ENCODE measurements around the gene FGF9. TPM values are rescaled to one million over a fixed set of nuclear protein-coding genes. Genes with fewer than 3 reads are reported as not detected.
A peak's percentile ranks its signal among the peaks of the same experiment; 100 is the strongest.

FGF9 gene
- total RNA-seq, 1 experiment from 2014 or later = 1.0 TPM

- Mint-ChIP-seq H3K9me3 (ENCODE audit: unreplicated experiment) (no peaks in the 10 kb centered on the region), H3K4me3 (ENCODE audit: unreplicated experiment) (no peak overlapping the region), H3K36me3 (ENCODE audit: insufficient read depth, unreplicated experiment) (no peaks in the 10 kb centered on the region), H3K4me1 (ENCODE audit: low read depth, unreplicated experiment) (peaks cover 2% of the 10 kb centered on the region), H3K27ac (ENCODE audit: unreplicated experiment) (no peak overlapping the region), H3K27me3 (ENCODE audit: insufficient read depth, unreplicated experiment) (no peaks in the 10 kb centered on the region)
- Histone ChIP-seq H3K4me1 (peaks cover 44% of the 10 kb centered on the region), H3K36me3 (ENCODE audit: control insufficient read depth, insufficient read depth, low read length) (no peaks in the 10 kb centered on the region), H3K4me3 (ENCODE audit: low read depth, low read length) (no peak overlapping the region), H3K9me3 (0 out of 2 replicates have a peak, but pooled peaks cover 3% of the 10 kb centered on the region), H3K27me3 (replicated peaks; ENCODE audit: control insufficient read depth, insufficient read depth, low read length) (no peaks in the 10 kb centered on the region)
- no peak for TF ChIP-seq CTCF (IDR thresholded peaks at IDR 0.05; ENCODE audit: insufficient read depth in 1 of 2, low read depth in 1 of 2, low read length in 1 of 2, severe bottlenecking in 1 of 2, unreplicated experiment in 1 of 2)
- POLR2A ChIA-PET = no interaction called here
- no peak for DNase-seq
- BruUV-seq (replicated peaks) = no TSS peak
- CTCF ChIA-PET = no interaction called here
- intact Hi-C loops (cut with micrococcal nuclease; ENCODE audit: unreplicated experiment) = loop anchor here (5.0 kb wide), 1 partner anchor 69 kb away; the partner anchor contains the start of gene FGF9
Measured at GRCh38 chr13:21741396-21741979, 70.6 kb downstream of the FGF9 start.

- Histone ChIP-seq H3K36me3 (ENCODE audit: control insufficient read depth, insufficient read depth, low read length) (no peaks in the 10 kb centered on the region), H3K4me3 (ENCODE audit: low read depth, low read length) (no peak overlapping the region), H3K4me1 (peaks cover 44% of the 10 kb centered on the region), H3K27me3 (replicated peaks; ENCODE audit: control insufficient read depth, insufficient read depth, low read length) (no peaks in the 10 kb centered on the region), H3K9me3 (0 out of 2 replicates have a peak, but pooled peaks cover 3% of the 10 kb centered on the region)
- intact Hi-C loops (cut with micrococcal nuclease; ENCODE audit: unreplicated experiment) = loop anchor here (1.0 to 5.0 kb wide), 4 partner anchors 10 to 95 kb away; partner anchors contain the start of gene FGF9
- peak; percentile 83 to 85 for DNase-seq
- TF ChIP-seq CTCF (IDR thresholded peaks at IDR 0.05; ENCODE audit: insufficient read depth in 1 of 2, low read depth in 1 of 2, low read length in 1 of 2, severe bottlenecking in 1 of 2, unreplicated experiment in 1 of 2) = no peak
- H3K4me1 Mint-ChIP-seq (ENCODE audit: low read depth, unreplicated experiment) = peaks cover 8% of the 10 kb centered on the region
- no peak overlapping the region for H3K4me3 Mint-ChIP-seq (ENCODE audit: unreplicated experiment)
- no peaks in the 10 kb centered on the region for H3K27me3 Mint-ChIP-seq (ENCODE audit: insufficient read depth, unreplicated experiment)
- no peaks in the 10 kb centered on the region for H3K36me3 Mint-ChIP-seq (ENCODE audit: insufficient read depth, unreplicated experiment)
- BruUV-seq (replicated peaks) = no TSS peak
- ChIA-PET POLR2A (no interaction called here), CTCF (interaction anchor here (0.6 kb wide), 1 partner anchor 63 kb away, joined by 4 read pairs; no protein-coding TSS in a partner anchor)
- no peaks in the 10 kb centered on the region for H3K9me3 Mint-ChIP-seq (ENCODE audit: unreplicated experiment)
- H3K27ac Mint-ChIP-seq (ENCODE audit: unreplicated experiment) = no peak overlapping the region
Measured at GRCh38 chr13:21742096-21742495, 71.2 kb downstream of the FGF9 start.

- no TSS peak for BruUV-seq (replicated peaks)
- ChIA-PET POLR2A (no interaction called here), CTCF (interaction anchor here (0.6 kb wide), 2 partner anchors 70 to 281 kb away, joined by 3 read pairs; no protein-coding TSS in a partner anchor)
- Mint-ChIP-seq H3K4me3 (ENCODE audit: unreplicated experiment) (no peak overlapping the region), H3K27ac (ENCODE audit: unreplicated experiment) (no peak overlapping the region), H3K27me3 (ENCODE audit: insufficient read depth, unreplicated experiment) (no peaks in the 10 kb centered on the region), H3K4me1 (ENCODE audit: low read depth, unreplicated experiment) (peaks cover 23% of the 10 kb centered on the region), H3K36me3 (ENCODE audit: insufficient read depth, unreplicated experiment) (no peaks in the 10 kb centered on the region), H3K9me3 (ENCODE audit: unreplicated experiment) (no peaks in the 10 kb centered on the region)
- Histone ChIP-seq H3K27me3 (replicated peaks; ENCODE audit: control insufficient read depth, insufficient read depth, low read length) (no peaks in the 10 kb centered on the region), H3K4me3 (ENCODE audit: low read depth, low read length) (no peak overlapping the region), H3K4me1 (peaks cover 51% of the 10 kb centered on the region), H3K9me3 (0 out of 2 replicates have a peak, but pooled peaks cover 3% of the 10 kb centered on the region), H3K36me3 (ENCODE audit: control insufficient read depth, insufficient read depth, low read length) (no peaks in the 10 kb centered on the region)
- intact Hi-C loops (cut with micrococcal nuclease; ENCODE audit: unreplicated experiment) = loop anchor here (5.0 kb wide), 1 partner anchor 72 kb away; the partner anchor contains the start of gene FGF9
- TF ChIP-seq CTCF (IDR thresholded peaks at IDR 0.05; ENCODE audit: insufficient read depth in 1 of 2, low read depth in 1 of 2, low read length in 1 of 2, severe bottlenecking in 1 of 2, unreplicated experiment in 1 of 2) = no peak
- peak; percentile 37 to 52 for DNase-seq
Measured at GRCh38 chr13:21744149-21744548, 73.3 kb downstream of the FGF9 start.
